Adrenal gland (tissue), 5 donors: ENCODE results near the gene IRGC.

ENCODE experiments used
- CTCF ChIP-seq, 6 experiments: fragments of 450-650 bp in 4 of 6; fragments of 200-600 bp in 2 of 6; sonication (generic) in 1 of 6; IDR thresholded peaks; 1 replicate in 5 of 6; 2 replicates in 1 of 6; pipeline versions ENCODE4 v1.5.1 to v1.8.0; 2016 to 2021; ENCODE audit warnings: antibody characterized with exemption in 6 of 6, mild to moderate bottlenecking in 2 of 6, moderate library complexity in 1 of 6
- POLR2A ChIP-seq, 2 donors: fragments of 450-650 bp; IDR thresholded peaks; one replicate each; pipeline ENCODE4 v1.6.1; 2017; ENCODE audit warnings: antibody characterized with exemption in 2 of 2, mild to moderate bottlenecking in 2 of 2, moderate library complexity in 1 of 2
- donor health status: DM: no; HTN: no; CAD: no.

GRCh38 chr19:43767316-43767715 is 51.4 kb downstream of the IRGC start:
- no peak for TF ChIP-seq CTCF (IDR thresholded peaks at IDR 0.05)
- TF ChIP-seq POLR2A (IDR thresholded peaks at IDR 0.05) = no peak
